GM10248 (cell line): Measurements from ENCODE around the gene TMEM132E.

Source experiments
- CTCF ChIA-PET: fragments of 300-600 bp; sonication (Branson Sonifier 250); formaldehyde crosslinking; extraction: SDS; loops from one replicate; lab custom pipeline; 2021; ENCODE audit warnings: antibody characterized with exemption; lab: Yijun Ruan, JAX
- POLR2A ChIA-PET: fragments of 350-650 bp; sonication (Branson Sonifier 250); formaldehyde crosslinking; extraction: SDS; loops from one replicate; lab custom pipeline; 2020; ENCODE audit warnings: antibody characterized with exemption; lab: Yijun Ruan, JAX
- DNase-seq: peaks from one replicate; pipeline ENCODE4 v3.0.0; 2012; ENCODE audit errors: extremely low spot score
- CTCF ChIP-seq: IDR thresholded peaks from 2 replicates; pipeline ENCODE4 v1.5.1; 2012; ENCODE audit warnings: mild to moderate bottlenecking, low read depth; ENCODE audit errors: extremely low read depth, missing control alignments, control extremely low read depth

Gene TMEM132E

GRCh38 chr17:34634551-34635160, 55.3 kb downstream of the TMEM132E start:
- DNase-seq: no peak
- CTCF ChIA-PET: interaction anchor here (0.6 kb wide), 1 partner anchor 215 kb away, joined by 3 read pairs; no protein-coding TSS in a partner anchor
- POLR2A ChIA-PET: no interaction called here
- TF ChIP-seq CTCF: no peak

GRCh38 chr17:34635876-34636275, 56.5 kb downstream of the TMEM132E start:
- CTCF ChIA-PET: no interaction called here
- no peak for DNase-seq
- POLR2A ChIA-PET: no interaction called here
- no peak for TF ChIP-seq CTCF

GRCh38 chr17:34637041-34637547, 57.7 kb downstream of the TMEM132E start:
- no peak for DNase-seq
- POLR2A ChIA-PET: no interaction called here
- CTCF ChIA-PET: interaction anchor here (1.1 to 2.0 kb wide), 5 partner anchors 9 to 219 kb away, joined by 3 to 7 read pairs (median 5); no protein-coding TSS in a partner anchor

GRCh38 chr17:34637548-34638525, 58.5 kb downstream of the TMEM132E start:
- TF ChIP-seq CTCF: peak; percentile 75
- POLR2A ChIA-PET: no interaction called here
- DNase-seq: peak; percentile 85
- CTCF ChIA-PET: interaction anchor here (0.8 to 2.0 kb wide), 12 partner anchors 9 to 220 kb away, joined by 3 to 7 read pairs (median 4); no protein-coding TSS in a partner anchor

More at GRCh38 chr17:34637041-34637547, 57.7 kb downstream of the TMEM132E start:
- TF ChIP-seq CTCF: no peak

GRCh38 chr17:34638526-34639260, 59.3 kb downstream of the TMEM132E start:
- CTCF ChIA-PET: interaction anchor here (0.8 to 2.0 kb wide), 11 partner anchors 8 to 219 kb away, joined by 3 to 7 read pairs (median 4); no protein-coding TSS in a partner anchor
- POLR2A ChIA-PET: no interaction called here
- no peak for TF ChIP-seq CTCF
- no peak for DNase-seq
